Activated B cell treated with CpG ODN at 0.5 μM for 24 hours (primary cell): Measurements from ENCODE around the gene P2RX1. TPM values are rescaled to one million over a fixed set of nuclear protein-coding genes. Genes with fewer than 3 reads are reported as not detected.

ENCODE experiments used
- ATAC-seq: fragments of 200-7000 bp; cut with Tn5 transposase; one replicate; pipeline ENCODE4 v1.10.0; 2021; ENCODE audit warnings: low read depth, mild to moderate bottlenecking, moderate library complexity
- CTCF ChIA-PET: fragments of 350-600 bp; sonication (Branson Sonifier 250); formaldehyde crosslinking; loops from one replicate; lab custom pipeline; 2021; ENCODE audit warnings: antibody characterized with exemption; lab: Charles Lee
- POLR2A ChIA-PET: fragments of 350-600 bp; sonication (Branson Sonifier 250); formaldehyde crosslinking; loops from one replicate; lab custom pipeline; 2021; ENCODE audit warnings: antibody characterized with exemption; lab: Charles Lee
- DNase-seq: peaks from one replicate; pipeline ENCODE4 v3.0.0; 2022
- H3K27ac Mint-ChIP-seq: one replicate; pipeline ENCODE4 v1.8.0; 2020; ENCODE audit warnings: mixed read lengths
- H3K27me3 Mint-ChIP-seq: one replicate; pipeline ENCODE4 v1.8.0; 2021; ENCODE audit warnings: mixed read lengths
- H3K36me3 Mint-ChIP-seq: one replicate; pipeline ENCODE4 v1.8.0; 2021; ENCODE audit warnings: low read depth, mixed read lengths
- H3K4me1 Mint-ChIP-seq: one replicate; pipeline ENCODE4 v1.8.0; 2021; ENCODE audit warnings: mixed read lengths
- H3K4me3 Mint-ChIP-seq: one replicate; pipeline ENCODE4 v1.8.0; 2020; ENCODE audit warnings: mild to moderate bottlenecking, mixed read lengths
- H3K9me3 Mint-ChIP-seq: one replicate; pipeline ENCODE4 v1.8.0; 2020; ENCODE audit warnings: mixed read lengths
- CTCF ChIP-seq: fragments of 200-600 bp; IDR thresholded peaks from one replicate; pipeline ENCODE4 v1.8.0; 2022; ENCODE audit warnings: antibody characterized with exemption, mild to moderate bottlenecking
- intact Hi-C: fragments of 100-400 bp; cut with micrococcal nuclease; formaldehyde crosslinking; loops from one replicate; pipeline ENCODE4 v1.15.1; 2024
- total RNA-seq: library from RNA; stranded (reverse); gene quantifications from 2 replicates; pipeline ENCODE4 v1.2.3, GENCODE V29; 2022

The P2RX1 gene
- total RNA-seq, 1 donor from 2014 or later = 26.0 TPM

GRCh38 chr17:3963237-3964201, 47.3 kb upstream of the P2RX1 start:
- Mint-ChIP-seq H3K27ac (peak overlapping the region; percentile 88), H3K36me3 (peaks cover 34% of the 10 kb centered on the region), H3K4me1 (peaks cover 82% of the 10 kb centered on the region), H3K9me3 (no peaks in the 10 kb centered on the region), H3K4me3 (peak overlapping the region; percentile 89), H3K27me3 (no peaks in the 10 kb centered on the region)
- DNase-seq (peak; percentile 72), ATAC-seq (peak; percentile 26)
- CTCF ChIA-PET = interaction anchor here (1.6 kb wide), 1 partner anchor 50 kb away, joined by 5 read pairs; no protein-coding TSS in a partner anchor
- POLR2A ChIA-PET = interaction anchor here (0.5 to 10.9 kb wide), 12 partner anchors 9 to 1340 kb away, joined by 3 to 311 read pairs (median 4); partner anchors contain the start of genes CAMKK1, CTNS, CYB5D2 and P2RX1
- TF ChIP-seq CTCF = no peak
- intact Hi-C loops = loop anchor here (1.0 to 5.0 kb wide), 7 partner anchors 28 to 984 kb away; partner anchors contain the start of genes CAMKK1, CYB5D2, NCBP3 and PFN1

GRCh38 chr17:3962965-3963236, 46.6 kb upstream of the P2RX1 start:
- POLR2A ChIA-PET = interaction anchor here (0.5 to 10.9 kb wide), 9 partner anchors 10 to 1339 kb away, joined by 3 to 311 read pairs (median 5); partner anchors contain the start of genes CAMKK1, CTNS, CYB5D2 and P2RX1

GRCh38 chr17:3962217-3962964, 46.1 kb upstream of the P2RX1 start:
- DNase-seq (no peak), ATAC-seq (no peak)
- CTCF ChIA-PET = interaction anchor here (1.4 to 2.9 kb wide), 5 partner anchors 42 to 117 kb away, joined by 5 to 14 read pairs (median 9); partner anchors contain the start of gene NCBP3
- intact Hi-C loops = loop anchor here (5.0 kb wide), 3 partner anchors 110 to 985 kb away; partner anchors contain the start of genes NCBP3 and PFN1
- Mint-ChIP-seq H3K36me3 (peaks cover 44% of the 10 kb centered on the region), H3K9me3 (no peaks in the 10 kb centered on the region), H3K4me3 (peak overlapping the region; percentile 89), H3K27ac (peak overlapping the region; percentile 88), H3K4me1 (peaks cover 82% of the 10 kb centered on the region), H3K27me3 (no peaks in the 10 kb centered on the region)
- TF ChIP-seq CTCF = no peak
- POLR2A ChIA-PET = interaction anchor here (0.5 to 10.9 kb wide), 11 partner anchors 10 to 1339 kb away, joined by 3 to 311 read pairs (median 7); partner anchors contain the start of genes CAMKK1, CYB5D2, P2RX1 and ZZEF1

More at GRCh38 chr17:3962965-3963236, 46.6 kb upstream of the P2RX1 start:
- peaks cover 82% of the 10 kb centered on the region for H3K4me1 Mint-ChIP-seq
- ATAC-seq (no peak), DNase-seq (no peak)
- peak overlapping the region; percentile 89 for H3K4me3 Mint-ChIP-seq
- peaks cover 39% of the 10 kb centered on the region for H3K36me3 Mint-ChIP-seq
- no peaks in the 10 kb centered on the region for H3K9me3 Mint-ChIP-seq
- H3K27ac Mint-ChIP-seq = peak overlapping the region; percentile 88
- intact Hi-C loops = loop anchor here (1.0 to 5.0 kb wide), 6 partner anchors 28 to 984 kb away; partner anchors contain the start of genes CAMKK1, NCBP3 and PFN1
- TF ChIP-seq CTCF = no peak
- CTCF ChIA-PET = interaction anchor here (1.6 kb wide), 1 partner anchor 49 kb away, joined by 5 read pairs; no protein-coding TSS in a partner anchor
- H3K27me3 Mint-ChIP-seq = no peaks in the 10 kb centered on the region

GRCh38 chr17:3961564-3962047, 45.3 kb upstream of the P2RX1 start:
- CTCF ChIA-PET = interaction anchor here (0.7 to 2.9 kb wide), 7 partner anchors 27 to 116 kb away, joined by 3 to 14 read pairs (median 6); partner anchors contain the start of gene NCBP3
- peak; percentile 60 for DNase-seq
- Mint-ChIP-seq H3K4me1 (peaks cover 82% of the 10 kb centered on the region), H3K36me3 (peaks cover 52% of the 10 kb centered on the region), H3K27me3 (no peaks in the 10 kb centered on the region), H3K4me3 (peak overlapping the region; percentile 89), H3K27ac (peak overlapping the region; percentile 88), H3K9me3 (no peaks in the 10 kb centered on the region)
- ATAC-seq = peak; percentile 57
- no peak for TF ChIP-seq CTCF
- intact Hi-C loops = loop anchor here (1.0 to 5.0 kb wide), 4 partner anchors 11 to 986 kb away; partner anchors contain the start of genes NCBP3 and PFN1
- POLR2A ChIA-PET = interaction anchor here (0.6 to 10.9 kb wide), 13 partner anchors 9 to 265 kb away, joined by 3 to 311 read pairs (median 4); partner anchors contain the start of genes CYB5D2, P2RX1 and ZZEF1
